MM.1S (cell line): ENCODE data around the gene UBC.
"Not testable (repeated sequence)": the region's sequence is repeated elsewhere in the genome, so short reads cannot be mapped to it uniquely, and the experiment has no call there.

Source experiments
- DNase-seq: peaks from one replicate; pipeline ENCODE4 v3.0.0-alpha.2; 2015
- H2AFZ ChIP-seq: fragments of 300-600 bp; sonication (generic); 2 replicates; pipeline ENCODE4 v1.6.0; 2016; ENCODE audit warnings: antibody characterized with exemption, low read length
- H3F3A ChIP-seq: fragments of 300-600 bp; sonication (generic); 2 replicates; pipeline ENCODE4 v1.6.1; 2016; ENCODE audit warnings: mild to moderate bottlenecking, antibody characterized with exemption, low read length, moderate library complexity, mixed read lengths; ENCODE audit not compliant: insufficient read depth
- H3K27ac ChIP-seq: fragments of 300-600 bp; sonication (generic); 2 replicates; pipeline ENCODE4 v1.5.1; 2016; ENCODE audit warnings: mild to moderate bottlenecking, low read length
- H3K27me3 ChIP-seq: fragments of 300-600 bp; sonication (generic); replicated peaks from 2 replicates; pipeline ENCODE4 v1.6.0; 2016; ENCODE audit warnings: low read length; ENCODE audit not compliant: insufficient read depth
- H3K36me3 ChIP-seq: fragments of 300-600 bp; sonication (generic); replicated peaks from 2 replicates; pipeline ENCODE4 v1.6.1; 2016; ENCODE audit warnings: mild to moderate bottlenecking, low read length, mixed read lengths; ENCODE audit not compliant: insufficient read depth
- H3K4me1 ChIP-seq: fragments of 300-600 bp; sonication (generic); 2 replicates; pipeline ENCODE4 v1.6.1; 2016; ENCODE audit warnings: low read length, mixed read lengths
- H3K4me2 ChIP-seq: fragments of 300-600 bp; sonication (generic); 2 replicates; pipeline ENCODE4 v1.6.0; 2016; ENCODE audit warnings: low read depth, low read length
- H3K4me3 ChIP-seq: fragments of 300-600 bp; sonication (generic); 2 replicates; pipeline ENCODE4 v1.5.1; 2016; ENCODE audit warnings: low read length, mixed read lengths
- H3K79me2 ChIP-seq: fragments of 300-600 bp; sonication (generic); 2 replicates; pipeline ENCODE4 v1.6.1; 2016; ENCODE audit warnings: mixed run types, low read length, mixed read lengths
- H3K9ac ChIP-seq: fragments of 300-600 bp; sonication (generic); 2 replicates; pipeline ENCODE4 v1.6.1; 2016; ENCODE audit warnings: low read length, mixed read lengths
- H3K9me2 ChIP-seq: fragments of 300-600 bp; sonication (generic); replicated peaks from 2 replicates; pipeline ENCODE4 v1.6.1; 2016; ENCODE audit warnings: mild to moderate bottlenecking, low read length, mixed read lengths; ENCODE audit not compliant: insufficient read depth
- H3K9me3 ChIP-seq: fragments of 300-600 bp; sonication (generic); replicated peaks from 2 replicates; pipeline ENCODE4 v1.6.1; 2016; ENCODE audit warnings: mild to moderate bottlenecking, low read length, mixed read lengths; ENCODE audit not compliant: insufficient read depth
- H4K20me1 ChIP-seq: fragments of 300-600 bp; sonication (generic); 2 replicates; pipeline ENCODE4 v1.6.1; 2016; ENCODE audit warnings: mild to moderate bottlenecking, low read length, moderate library complexity, mixed read lengths; ENCODE audit not compliant: insufficient read depth
- CTCF ChIP-seq: fragments of 300-600 bp; sonication (generic); IDR thresholded peaks from 2 replicates; pipeline ENCODE4 v1.5.1; 2016; ENCODE audit warnings: antibody characterized with exemption, low read length, mixed read lengths
- EZH2 ChIP-seq: fragments of 300-600 bp; sonication (generic); optimal IDR thresholded peaks from 2 replicates; pipeline ENCODE3; 2017; ENCODE audit warnings: low read depth, mild to moderate bottlenecking, antibody characterized with exemption, low read length, mixed read lengths
- EZH2phosphoT487 ChIP-seq: fragments of 300-600 bp; sonication (generic); IDR thresholded peaks from 2 replicates; pipeline ENCODE4 v1.6.1; 2018; ENCODE audit warnings: antibody characterized with exemption, low read length

Gene UBC

GRCh38 chr12:124883263-124884130 lies 31.0 kb downstream of the UBC start:
- H3K36me3 ChIP-seq: no peaks in the 10 kb centered on the region
- H3K9me3 ChIP-seq: no peaks in the 10 kb centered on the region
- peaks cover 7% of the 10 kb centered on the region for H3F3A ChIP-seq
- peaks cover 11% of the 10 kb centered on the region for H3K4me1 ChIP-seq
- H3K4me3 ChIP-seq: no peak overlapping the region
- H3K4me2 ChIP-seq: no peak overlapping the region
- H3K9me2 ChIP-seq: no peaks in the 10 kb centered on the region
- H3K9ac ChIP-seq: no peak overlapping the region
- no peaks in the 10 kb centered on the region for H3K27me3 ChIP-seq
- DNase-seq: no peak
- no peak overlapping the region for H2AFZ ChIP-seq
- H4K20me1 ChIP-seq: no peaks in the 10 kb centered on the region
- TF ChIP-seq CTCF (no peak), EZH2 (no peak), EZH2phosphoT487 (no peak)
- H3K79me2 ChIP-seq: no peaks in the 10 kb centered on the region
- H3K27ac ChIP-seq: no peak overlapping the region

DNA sequence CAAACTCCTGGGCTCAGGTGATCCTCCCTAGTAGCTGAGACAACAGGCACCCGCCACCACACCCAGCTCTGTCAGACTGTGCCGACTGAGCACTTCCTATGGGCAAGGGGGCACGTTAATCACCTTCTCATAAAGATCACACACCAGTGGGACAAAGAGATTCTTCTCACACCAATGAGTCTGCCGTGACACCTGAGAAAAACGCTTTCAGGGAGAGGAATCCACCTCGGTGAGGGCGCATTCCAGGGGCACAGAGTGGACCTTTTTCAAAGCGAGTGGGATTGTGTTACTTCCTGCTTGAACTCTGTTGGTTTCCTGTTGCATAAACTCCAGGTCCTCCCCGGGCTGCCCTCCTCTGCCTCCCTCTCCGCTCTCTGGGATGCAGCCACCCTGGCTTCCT lies 33.3 kb downstream of the UBC start:
- no peaks in the 10 kb centered on the region for H3K9me3 ChIP-seq
- no peaks in the 10 kb centered on the region for H3K36me3 ChIP-seq
- DNase-seq: no peak
- no peaks in the 10 kb centered on the region for H3K9me2 ChIP-seq
- H3K27ac ChIP-seq: no peak overlapping the region
- H3K4me3 ChIP-seq: no peak overlapping the region
- H3K27me3 ChIP-seq: no peaks in the 10 kb centered on the region
- H3K4me2 ChIP-seq: no peak overlapping the region
- H3F3A ChIP-seq: peaks cover 7% of the 10 kb centered on the region
- peaks cover 11% of the 10 kb centered on the region for H3K4me1 ChIP-seq
- no peak overlapping the region for H2AFZ ChIP-seq
- TF ChIP-seq EZH2phosphoT487 (no peak), EZH2 (no peak), CTCF (no peak)
- no peaks in the 10 kb centered on the region for H4K20me1 ChIP-seq
- H3K79me2 ChIP-seq: no peaks in the 10 kb centered on the region
- no peak overlapping the region for H3K9ac ChIP-seq

- not testable (repeated sequence) for H3K4me1 ChIP-seq, H3K9ac ChIP-seq, H3K36me3 ChIP-seq, H2AFZ ChIP-seq, H3K9me3 ChIP-seq, H3F3A ChIP-seq, H3K79me2 ChIP-seq, H3K9me2 ChIP-seq, H3K27me3 ChIP-seq, DNase-seq, H3K4me2 ChIP-seq, H4K20me1 ChIP-seq, H3K4me3 ChIP-seq, H3K27ac ChIP-seq
Observed at GRCh38 chr12:124880335-124880734, 34.1 kb downstream of the UBC start.
